HUES6 (cell line): Measurements from ENCODE around the gene SLC5A12.

ENCODE experiments used
- H3K27ac ChIP-seq: 2 replicates; pipeline ENCODE4 v1.7.0; 2013; ENCODE audit warnings: low read depth, mild to moderate bottlenecking, low read length, inconsistent platforms
- H3K27me3 ChIP-seq: 2 replicates; pipeline ENCODE4 v1.6.1; 2013; ENCODE audit warnings: low read length; ENCODE audit not compliant: control insufficient read depth, insufficient read depth
- H3K36me3 ChIP-seq: 2 replicates; pipeline ENCODE4 v1.6.1; 2013; ENCODE audit warnings: low read length; ENCODE audit not compliant: control insufficient read depth, insufficient read depth
- H3K4me1 ChIP-seq: 2 replicates; pipeline ENCODE4 v1.6.1; 2013; ENCODE audit warnings: low read length; ENCODE audit not compliant: control insufficient read depth, insufficient read depth
- H3K4me3 ChIP-seq: 2 replicates; pipeline ENCODE4 v1.5.1; 2013; ENCODE audit warnings: low read depth, low read length
- H3K9ac ChIP-seq: one replicate; pipeline ENCODE4 v1.6.1; 2013; ENCODE audit warnings: mild to moderate bottlenecking, low read length
- H3K9me3 ChIP-seq: 2 replicates; pipeline ENCODE4 v1.6.1; 2013; ENCODE audit warnings: low read depth, low read length; ENCODE audit not compliant: control insufficient read depth, insufficient read depth

Gene SLC5A12

DNA sequence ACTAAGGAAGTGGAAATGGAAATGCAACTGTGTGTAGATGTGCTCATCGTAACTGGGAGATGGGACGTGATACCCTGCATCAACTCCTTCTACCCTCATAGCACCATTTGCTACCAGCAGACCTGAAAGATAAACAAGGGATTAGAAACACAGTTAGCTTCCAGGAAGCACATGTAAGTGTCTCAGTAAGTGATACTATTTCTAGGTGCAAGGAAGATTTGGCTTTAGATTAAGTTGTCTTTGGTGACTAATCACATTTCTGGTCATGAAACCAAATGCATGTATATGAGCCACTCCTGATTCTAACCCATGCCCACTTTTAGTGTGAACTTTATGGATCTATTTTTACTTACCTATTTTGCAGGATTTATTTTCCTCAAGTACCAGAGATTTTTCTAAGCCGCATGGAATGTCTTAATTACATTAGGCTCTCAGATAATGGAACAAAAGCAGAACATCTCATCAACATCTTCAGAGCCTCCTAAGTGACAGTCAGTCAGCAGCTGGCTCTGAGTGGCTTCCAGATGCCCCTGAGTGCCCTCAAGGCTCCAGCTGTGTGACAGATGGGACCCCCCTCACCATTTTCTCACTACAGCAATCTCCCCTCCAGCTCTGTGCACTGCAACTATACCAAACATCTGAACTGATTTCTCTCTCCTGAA, 21.2 kb downstream of the SLC5A12 start:
- Histone ChIP-seq H3K27ac (no peak overlapping the region; the same call in 1 of the 2 replicates), H3K4me3 (no peak overlapping the region), H3K9me3 (no peaks in the 10 kb centered on the region), H3K36me3 (no peaks in the 10 kb centered on the region), H3K9ac (no peak overlapping the region), H3K27me3 (no peaks in the 10 kb centered on the region), H3K4me1 (peaks cover 10% of the 10 kb centered on the region; the same call in 1 of the 2 replicates)

DNA sequence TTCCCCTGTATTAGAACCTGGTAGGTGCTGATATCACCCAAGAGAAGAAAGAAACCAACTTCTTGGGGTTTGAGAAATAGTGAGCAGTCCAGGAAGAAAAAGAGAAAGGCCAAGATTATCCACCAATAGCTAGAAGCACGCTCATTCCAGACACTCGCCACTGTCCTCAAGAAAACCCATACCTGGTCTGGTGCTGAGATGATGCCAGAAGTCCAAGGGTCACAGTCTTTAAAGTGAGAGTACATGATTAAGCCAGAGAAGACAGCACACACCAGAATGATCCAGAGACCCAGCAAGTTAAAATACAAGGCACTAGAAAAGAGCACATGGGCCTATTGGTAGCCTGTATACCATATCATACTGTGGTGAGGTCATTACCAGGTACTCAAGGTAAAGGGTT, 23.6 kb downstream of the SLC5A12 start:
- no peak overlapping the region for H3K27ac ChIP-seq
- no peaks in the 10 kb centered on the region for H3K9me3 ChIP-seq
- H3K4me3 ChIP-seq = no peak overlapping the region
- no peaks in the 10 kb centered on the region for H3K4me1 ChIP-seq
- no peaks in the 10 kb centered on the region for H3K27me3 ChIP-seq
- H3K36me3 ChIP-seq = no peaks in the 10 kb centered on the region
- no peak overlapping the region for H3K9ac ChIP-seq

DNA sequence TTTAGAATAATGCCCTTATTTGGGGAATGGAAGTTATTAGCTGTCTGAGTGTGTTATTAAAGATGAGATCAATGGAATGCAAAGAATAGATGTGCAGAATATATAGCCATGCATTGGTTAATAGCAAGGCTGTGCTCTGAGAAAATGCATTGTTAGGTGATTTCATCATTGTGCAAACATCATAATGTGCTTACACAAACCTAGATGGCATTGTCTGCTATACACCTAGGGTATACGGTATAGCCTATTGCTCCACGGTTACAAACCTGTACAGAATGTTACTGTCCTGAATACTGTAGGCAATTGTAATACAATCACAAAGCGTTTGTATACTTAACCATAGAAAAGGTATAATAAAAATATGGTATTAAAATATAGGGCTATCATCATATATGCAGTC, 25.5 kb downstream of the SLC5A12 start:
- no peak overlapping the region for H3K4me3 ChIP-seq
- no peaks in the 10 kb centered on the region for H3K9me3 ChIP-seq
- no peak overlapping the region for H3K27ac ChIP-seq
- no peaks in the 10 kb centered on the region for H3K4me1 ChIP-seq
- H3K36me3 ChIP-seq = no peaks in the 10 kb centered on the region
- no peak overlapping the region for H3K9ac ChIP-seq
- no peaks in the 10 kb centered on the region for H3K27me3 ChIP-seq

DNA sequence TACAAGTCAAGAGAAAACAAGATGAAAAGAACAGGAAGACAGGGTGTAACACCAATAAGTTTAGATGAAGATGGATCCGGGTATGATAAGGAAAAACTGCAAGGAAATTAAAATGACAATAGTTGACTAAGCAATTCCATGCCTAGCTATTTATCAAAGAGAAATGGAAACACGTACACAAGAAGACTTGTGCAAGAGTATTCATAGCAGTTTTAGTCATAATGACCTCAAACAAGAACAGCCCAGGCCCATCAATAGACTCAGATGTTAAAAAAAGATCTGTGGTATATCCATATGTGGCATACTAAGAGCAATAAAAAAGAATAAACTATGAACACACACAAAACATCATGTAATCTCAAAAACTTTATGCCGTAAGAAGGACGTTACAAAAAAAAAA, 33.2 kb downstream of the SLC5A12 start:
- no peak overlapping the region for H3K27ac ChIP-seq
- no peaks in the 10 kb centered on the region for H3K36me3 ChIP-seq
- no peak overlapping the region for H3K9ac ChIP-seq
- H3K4me1 ChIP-seq = no peaks in the 10 kb centered on the region
- H3K4me3 ChIP-seq = no peak overlapping the region
- H3K9me3 ChIP-seq = no peaks in the 10 kb centered on the region
- no peaks in the 10 kb centered on the region for H3K27me3 ChIP-seq

DNA sequence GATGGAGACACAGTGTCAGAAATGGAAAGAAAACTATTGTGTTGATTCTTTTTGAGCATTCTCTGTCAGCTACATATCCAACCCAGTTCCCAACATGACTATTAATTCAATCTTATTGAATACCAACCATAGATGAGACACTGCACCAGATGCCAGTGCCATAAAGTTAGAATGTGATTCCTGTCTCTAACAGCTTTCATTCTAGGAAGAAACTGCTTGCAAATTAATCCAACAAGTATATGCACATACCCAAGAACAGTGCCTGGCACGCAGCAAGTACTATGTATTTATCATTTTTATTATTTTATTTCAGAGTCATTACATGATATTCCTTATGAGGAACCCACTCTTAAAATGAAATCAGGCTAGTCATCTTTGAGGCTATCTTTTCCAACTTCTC, 34.5 kb downstream of the SLC5A12 start:
- Histone ChIP-seq H3K9ac (no peak overlapping the region), H3K36me3 (no peaks in the 10 kb centered on the region), H3K27me3 (no peaks in the 10 kb centered on the region), H3K27ac (no peak overlapping the region), H3K4me1 (no peaks in the 10 kb centered on the region), H3K4me3 (no peak overlapping the region), H3K9me3 (no peaks in the 10 kb centered on the region)

DNA sequence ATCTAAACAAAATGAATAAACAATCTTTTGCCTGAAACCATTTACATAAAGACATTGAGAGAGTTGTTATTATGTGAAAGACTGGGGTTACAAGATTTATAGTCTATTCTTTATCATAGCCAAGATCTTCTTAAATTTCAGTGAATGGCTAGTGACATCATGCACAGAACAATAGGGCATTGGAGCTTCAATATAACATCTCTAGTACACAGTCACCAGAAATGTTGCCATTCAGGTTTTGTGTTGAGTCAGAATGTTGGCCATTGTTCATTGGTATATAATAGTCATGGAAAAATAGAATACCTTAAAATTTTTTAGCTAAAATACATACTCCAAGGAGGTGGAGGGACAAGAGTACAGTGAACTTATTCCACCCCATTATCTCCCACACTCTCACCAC, 44.3 kb downstream of the SLC5A12 start:
- Histone ChIP-seq H3K4me1 (no peaks in the 10 kb centered on the region), H3K4me3 (no peak overlapping the region), H3K9ac (no peak overlapping the region), H3K27me3 (no peaks in the 10 kb centered on the region), H3K27ac (no peak overlapping the region), H3K9me3 (no peaks in the 10 kb centered on the region), H3K36me3 (no peaks in the 10 kb centered on the region)

DNA sequence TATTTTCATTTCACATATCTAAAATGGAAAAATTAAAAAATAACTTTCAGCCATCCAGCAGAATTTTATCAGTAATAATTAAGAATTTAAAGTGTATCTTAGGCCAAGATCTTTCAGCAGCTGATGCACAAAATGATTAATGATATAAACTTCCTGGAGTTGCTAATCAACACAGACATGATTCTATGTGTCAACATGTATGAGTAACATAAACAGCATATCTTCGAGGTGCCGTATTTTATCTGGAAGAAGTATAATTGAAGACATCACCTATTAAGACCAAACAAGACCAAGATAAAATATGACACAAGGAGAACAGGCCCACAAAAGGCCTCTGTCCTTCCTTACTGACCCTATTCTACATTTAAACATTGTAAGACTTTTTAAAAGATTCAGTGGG, 45.2 kb downstream of the SLC5A12 start:
- no peaks in the 10 kb centered on the region for H3K27me3 ChIP-seq
- H3K9ac ChIP-seq = no peak overlapping the region
- no peak overlapping the region for H3K4me3 ChIP-seq
- H3K4me1 ChIP-seq = no peaks in the 10 kb centered on the region
- H3K9me3 ChIP-seq = no peaks in the 10 kb centered on the region
- no peak overlapping the region for H3K27ac ChIP-seq
- H3K36me3 ChIP-seq = no peaks in the 10 kb centered on the region

DNA sequence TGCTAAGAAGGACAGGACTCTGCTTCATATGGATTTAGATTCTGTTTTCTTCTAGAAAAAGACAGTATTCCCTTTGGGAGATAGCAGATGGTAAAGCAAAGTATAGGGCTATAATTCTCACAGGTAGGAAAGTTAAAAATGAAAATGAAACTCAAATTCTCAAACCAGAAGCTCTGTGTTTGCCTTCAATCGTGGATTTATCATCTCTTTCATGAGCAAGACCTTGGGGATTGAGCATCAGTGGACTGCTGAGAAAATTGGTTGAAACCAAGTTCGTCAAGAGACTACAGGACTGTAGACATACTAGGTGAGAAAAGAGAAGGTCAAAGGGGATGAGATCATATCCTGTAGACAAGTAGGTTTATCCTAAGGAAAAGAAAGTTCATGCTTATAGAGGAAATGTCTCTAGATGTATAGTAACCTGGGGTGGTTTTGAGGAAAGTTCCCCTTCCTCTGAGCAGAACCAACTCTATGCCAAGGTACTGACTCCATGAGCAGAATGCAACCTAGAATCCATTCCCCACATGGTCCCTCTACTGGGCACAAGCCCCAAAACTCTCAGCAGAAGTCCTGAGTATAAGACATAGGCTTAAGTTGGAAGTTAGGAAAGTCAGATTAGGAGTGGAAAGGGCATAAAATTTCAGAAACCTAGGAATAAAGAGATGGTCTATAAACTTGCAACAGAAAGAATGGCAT, 46.5 kb downstream of the SLC5A12 start:
- no peaks in the 10 kb centered on the region for H3K27me3 ChIP-seq
- H3K4me3 ChIP-seq = no peak overlapping the region
- no peaks in the 10 kb centered on the region for H3K9me3 ChIP-seq
- no peak overlapping the region for H3K27ac ChIP-seq
- H3K4me1 ChIP-seq = no peaks in the 10 kb centered on the region
- H3K36me3 ChIP-seq = no peaks in the 10 kb centered on the region
- H3K9ac ChIP-seq = no peak overlapping the region

DNA sequence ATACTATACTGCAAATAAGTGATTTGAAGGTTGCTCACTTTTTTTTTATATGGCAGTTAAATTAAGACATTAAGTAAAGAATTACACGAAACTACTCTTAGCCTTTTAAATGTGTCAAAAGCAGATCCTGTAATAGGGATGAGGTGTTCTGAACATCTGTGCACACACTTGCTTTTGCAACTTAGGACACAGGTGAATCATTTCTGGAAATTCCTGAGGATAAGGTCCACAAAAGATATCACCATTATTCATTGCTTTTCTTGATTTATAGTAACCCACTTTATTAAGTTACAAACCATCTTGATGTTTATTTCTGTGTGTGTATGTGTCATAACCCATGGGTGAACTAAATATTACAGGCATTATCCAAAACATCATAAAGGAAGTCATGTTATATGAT, 55.9 kb downstream of the SLC5A12 start:
- Histone ChIP-seq H3K27ac (no peak overlapping the region), H3K4me1 (peaks cover 6% of the 10 kb centered on the region; the same call in 1 of the 2 replicates), H3K9me3 (no peaks in the 10 kb centered on the region), H3K36me3 (no peaks in the 10 kb centered on the region), H3K9ac (no peak overlapping the region), H3K27me3 (no peaks in the 10 kb centered on the region), H3K4me3 (no peak overlapping the region)

DNA sequence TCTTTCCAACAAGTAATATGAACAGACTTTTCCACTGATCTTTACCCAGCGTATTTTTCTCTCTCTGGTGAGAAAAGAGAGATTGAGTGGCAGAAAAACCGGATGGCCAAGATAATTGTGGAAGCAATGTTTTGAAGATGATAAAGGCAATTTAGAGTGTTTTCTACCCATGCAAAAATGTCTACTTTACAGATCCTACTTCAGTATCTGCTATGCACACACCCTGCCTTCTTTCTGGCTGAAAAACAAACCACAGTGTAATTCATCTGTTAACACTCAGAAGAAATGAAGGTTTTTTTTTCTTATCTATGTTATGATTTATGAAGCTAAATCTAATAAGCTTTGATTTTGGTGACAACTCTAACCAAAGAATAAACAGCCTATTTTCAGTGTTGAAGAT, 56.8 kb downstream of the SLC5A12 start:
- no peaks in the 10 kb centered on the region for H3K9me3 ChIP-seq
- H3K36me3 ChIP-seq = no peaks in the 10 kb centered on the region

DNA sequence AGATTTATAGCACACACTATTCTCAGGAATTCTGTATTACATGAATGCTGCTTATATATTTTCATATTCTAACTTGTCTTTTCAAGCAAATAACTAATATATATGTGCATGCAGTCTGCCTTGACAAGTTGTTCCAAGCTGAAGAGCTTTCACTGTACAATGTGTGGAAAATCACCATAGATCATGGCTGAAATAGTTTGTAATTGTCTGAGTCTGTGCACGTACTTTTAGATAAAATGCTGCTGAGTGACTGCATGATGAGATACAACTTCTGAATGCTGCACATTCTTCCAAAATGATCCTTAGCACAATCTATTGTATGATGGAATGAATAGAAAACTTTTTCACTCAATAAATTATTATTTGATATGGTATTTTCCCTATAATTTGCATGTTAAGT, 58.9 kb downstream of the SLC5A12 start:
- Histone ChIP-seq H3K4me1 (peaks cover 6% of the 10 kb centered on the region; the same call in 1 of the 2 replicates), H3K27me3 (no peaks in the 10 kb centered on the region), H3K4me3 (no peak overlapping the region), H3K9me3 (no peaks in the 10 kb centered on the region), H3K27ac (no peak overlapping the region), H3K9ac (no peak overlapping the region), H3K36me3 (no peaks in the 10 kb centered on the region)

More for the DNA sequence above, 56.8 kb downstream of the SLC5A12 start:
- H3K27me3 ChIP-seq = no peaks in the 10 kb centered on the region
- H3K4me3 ChIP-seq = no peak overlapping the region
- no peak overlapping the region for H3K27ac ChIP-seq
- H3K4me1 ChIP-seq = peaks cover 6% of the 10 kb centered on the region; the same call in 1 of the 2 replicates
- no peak overlapping the region for H3K9ac ChIP-seq
